Non-pigmented ciliary epithelial cell (primary cell): ENCODE data around the gene KCNQ1.

Experiments used
- DNase-seq: peaks from one replicate; pipeline ENCODE4 v3.0.0-alpha.2; 2010; ENCODE audit warnings: low read depth

KCNQ1 gene

GRCh38 chr11:2570211-2570811 is 125.5 kb downstream of the KCNQ1 start:
- no peak for DNase-seq

- DNase-seq = no peak
Measured at GRCh38 chr11:2570841-2571597, 126.2 kb downstream of the KCNQ1 start.

GRCh38 chr11:2571598-2572281 is 126.9 kb downstream of the KCNQ1 start:
- DNase-seq = no peak

- DNase-seq = no peak
Measured at GRCh38 chr11:2572491-2573239, 127.9 kb downstream of the KCNQ1 start.

GRCh38 chr11:2573240-2574042 is 128.6 kb downstream of the KCNQ1 start:
- no peak for DNase-seq

GRCh38 chr11:2574043-2574552 is 129.3 kb downstream of the KCNQ1 start:
- DNase-seq = no peak

GRCh38 chr11:2574553-2575535 is 130.0 kb downstream of the KCNQ1 start:
- DNase-seq = no peak

- no peak for DNase-seq
Measured at GRCh38 chr11:2575591-2576051, 130.8 kb downstream of the KCNQ1 start.

GRCh38 chr11:2576111-2576510 is 131.3 kb downstream of the KCNQ1 start:
- no peak for DNase-seq

GRCh38 chr11:2576549-2576948 is 131.7 kb downstream of the KCNQ1 start:
- DNase-seq = no peak

GRCh38 chr11:2577031-2577990 is 132.5 kb downstream of the KCNQ1 start:
- no peak for DNase-seq

- DNase-seq = no peak
Measured at GRCh38 chr11:2577991-2578928, 133.5 kb downstream of the KCNQ1 start.

- DNase-seq = no peak
Measured at GRCh38 chr11:2578929-2579270, 134.1 kb downstream of the KCNQ1 start.

GRCh38 chr11:2579315-2580060 is 134.7 kb downstream of the KCNQ1 start:
- no peak for DNase-seq

GRCh38 chr11:2580061-2580421 is 135.2 kb downstream of the KCNQ1 start:
- DNase-seq = no peak

- no peak for DNase-seq
Measured at GRCh38 chr11:2580571-2581001, 135.8 kb downstream of the KCNQ1 start.
